ENCODE data around the gene KRT80. TPM values are rescaled to one million over a fixed set of nuclear protein-coding genes. Genes with fewer than 3 reads are reported as not detected.

Gene KRT80
- total RNA-seq, 5 donors from 2014 or later (not counting 1 experiment from before 2014, with no cell fraction given), result 0.09 to 0.12 TPM; not detected in 3

GRCh38 chr12:52155048-52155868 is 36.6 kb downstream of the KRT80 start:
- DNase-seq (peak in 33 of 35 experiments; percentile 21 to 76 (median 55)), ATAC-seq (replicated peaks in 1 of 4) (peak; percentile 58 to 85 (median 67))
- peaks cover 0 to 16% of the 10 kb centered on the region in 2 experiments for H3K27me3 ChIP-seq (replicated peaks in 1 of 2; ENCODE audit: control insufficient read depth in 2 of 2, extremely low read depth in 1 of 2, insufficient read depth in 2 of 2, low read length in 1 of 2)
- Mint-ChIP-seq H3K27ac (peak overlapping the region; percentile 78 to 87), H3K36me3 (no peaks in the 10 kb centered on the region), H3K4me1 (peaks cover 23 to 57% (median 39%) of the 10 kb centered on the region in 3 donors), H3K9me3 (no peaks in the 10 kb centered on the region), H3K4me3 (peak overlapping the region in 1 of 3 donors; percentile 58), H3K27me3 (peaks cover 0 to 5% of the 10 kb centered on the region in 2 donors)
- no peak overlapping the region for H3K4me3 ChIP-seq (ENCODE audit: control insufficient read depth in 1 of 2, extremely low read depth in 1 of 2, low read length in 1 of 2)
- no peaks in the 10 kb centered on the region for H3K9me3 ChIP-seq
- POLR2A ChIA-PET, result interaction anchor here in 1 of 2 donors (1.0 kb wide), 1 partner anchor 31 kb away, joined by 5 read pairs; no protein-coding TSS in a partner anchor
- WGBS (ENCODE audit: insufficient coverage), result no CpG with 5 or more reads among the region's 8 CpGs
- H3K27ac ChIP-seq (ENCODE audit: low read length), result peak overlapping the region; percentile 91
- peaks cover 18 to 49% of the 10 kb centered on the region in 2 experiments for H3K4me1 ChIP-seq (ENCODE audit: control insufficient read depth in 1 of 2, extremely low read depth in 1 of 2, insufficient read depth in 2 of 2, low read length in 2 of 2)
- H3K36me3 ChIP-seq (ENCODE audit: control insufficient read depth in 2 of 2, extremely low read depth in 1 of 2, insufficient read depth in 1 of 2, low read length in 1 of 2), result no peaks in the 10 kb centered on the region
- CTCF ChIA-PET, result interaction anchor here (0.5 to 1.6 kb wide), 7 partner anchors 123 to 725 kb away, joined by 3 to 12 read pairs (median 3); no protein-coding TSS in a partner anchor

- Histone ChIP-seq H3K9me3 (no peaks in the 10 kb centered on the region), H3K36me3 (ENCODE audit: control insufficient read depth in 2 of 2, extremely low read depth in 1 of 2, insufficient read depth in 1 of 2, low read length in 1 of 2) (no peaks in the 10 kb centered on the region), H3K27ac (ENCODE audit: low read length) (no peak overlapping the region), H3K27me3 (replicated peaks in 1 of 2; ENCODE audit: control insufficient read depth in 2 of 2, extremely low read depth in 1 of 2, insufficient read depth in 2 of 2, low read length in 1 of 2) (peaks cover 0 to 23% of the 10 kb centered on the region in 2 experiments), H3K4me3 (ENCODE audit: control insufficient read depth in 1 of 2, extremely low read depth in 1 of 2, low read length in 1 of 2) (no peak overlapping the region), H3K4me1 (ENCODE audit: control insufficient read depth in 1 of 2, extremely low read depth in 1 of 2, insufficient read depth in 2 of 2, low read length in 2 of 2) (peaks cover 18 to 49% of the 10 kb centered on the region in 2 experiments)
- 96% methylated on average over 3 of the region's 5 CpGs for WGBS (ENCODE audit: insufficient coverage)
- ATAC-seq (replicated peaks in 1 of 4) (no peak), DNase-seq (no peak)
- CTCF ChIA-PET, result no interaction called here
- Mint-ChIP-seq H3K27me3 (peaks cover 0 to 5% of the 10 kb centered on the region in 2 donors), H3K4me3 (no peak overlapping the region), H3K27ac (peak overlapping the region in 1 of 2 donors; percentile 52), H3K36me3 (no peaks in the 10 kb centered on the region), H3K9me3 (no peaks in the 10 kb centered on the region), H3K4me1 (peaks cover 23 to 55% (median 39%) of the 10 kb centered on the region in 3 donors)
- POLR2A ChIA-PET, result no interaction called here
Measured at GRCh38 chr12:52152905-52153317, 38.9 kb downstream of the KRT80 start.

GRCh38 chr12:52151837-52152783 is 39.7 kb downstream of the KRT80 start:
- Mint-ChIP-seq H3K36me3 (no peaks in the 10 kb centered on the region), H3K9me3 (no peaks in the 10 kb centered on the region), H3K4me1 (peaks cover 23 to 52% (median 37%) of the 10 kb centered on the region in 3 donors), H3K27me3 (peaks cover 0 to 5% of the 10 kb centered on the region in 2 donors), H3K27ac (peak overlapping the region; percentile 28 to 52), H3K4me3 (peak overlapping the region; percentile 6 to 60 (median 46))
- DNase-seq, result peak; percentile 21 to 85 (median 66)
- no peak overlapping the region for H3K27ac ChIP-seq (ENCODE audit: low read length)
- ATAC-seq (replicated peaks in 1 of 4), result peak; percentile 75 to 81 (median 78)
- H3K4me1 ChIP-seq (ENCODE audit: control insufficient read depth in 1 of 2, extremely low read depth in 1 of 2, insufficient read depth in 2 of 2, low read length in 2 of 2), result peaks cover 18 to 48% of the 10 kb centered on the region in 2 experiments
- H3K36me3 ChIP-seq (ENCODE audit: control insufficient read depth in 2 of 2, extremely low read depth in 1 of 2, insufficient read depth in 1 of 2, low read length in 1 of 2), result no peaks in the 10 kb centered on the region
- peaks cover 0 to 23% of the 10 kb centered on the region in 2 experiments for H3K27me3 ChIP-seq (replicated peaks in 1 of 2; ENCODE audit: control insufficient read depth in 2 of 2, extremely low read depth in 1 of 2, insufficient read depth in 2 of 2, low read length in 1 of 2)
- CTCF ChIA-PET, result interaction anchor here in 1 of 2 donors (0.5 to 1.4 kb wide), 2 partner anchors 177 to 780 kb away, joined by 3 to 7 read pairs; no protein-coding TSS in a partner anchor
- H3K4me3 ChIP-seq (ENCODE audit: control insufficient read depth in 1 of 2, extremely low read depth in 1 of 2, low read length in 1 of 2), result peak overlapping the region in 1 of 2 donors; percentile 13
- H3K9me3 ChIP-seq, result no peaks in the 10 kb centered on the region
- POLR2A ChIA-PET, result no interaction called here
- 9% methylated on average over 50 of the region's 63 CpGs for WGBS (ENCODE audit: insufficient coverage)

- H3K27ac Mint-ChIP-seq, result peak overlapping the region; percentile 28 to 59
- peak overlapping the region; percentile 6 to 60 (median 46) for H3K4me3 Mint-ChIP-seq
- no peaks in the 10 kb centered on the region for H3K9me3 Mint-ChIP-seq
- no peaks in the 10 kb centered on the region for H3K36me3 ChIP-seq (ENCODE audit: control insufficient read depth in 2 of 2, extremely low read depth in 1 of 2, insufficient read depth in 1 of 2, low read length in 1 of 2)
- DNase-seq, result no peak
- H3K9me3 ChIP-seq, result no peaks in the 10 kb centered on the region
- H3K4me1 Mint-ChIP-seq, result peaks cover 21 to 43% (median 29%) of the 10 kb centered on the region in 3 donors
- no peak for ATAC-seq (replicated peaks in 1 of 4)
- ChIA-PET CTCF (interaction anchor here (0.5 to 1.5 kb wide), 3 partner anchors 176 to 781 kb away, joined by 3 to 7 read pairs (median 5); no protein-coding TSS in a partner anchor), POLR2A (no interaction called here)
- no peaks in the 10 kb centered on the region for H3K36me3 Mint-ChIP-seq
- H3K27me3 ChIP-seq (replicated peaks in 1 of 2; ENCODE audit: control insufficient read depth in 2 of 2, extremely low read depth in 1 of 2, insufficient read depth in 2 of 2, low read length in 1 of 2), result peaks cover 0 to 23% of the 10 kb centered on the region in 2 experiments
- peaks cover 0 to 5% of the 10 kb centered on the region in 2 donors for H3K27me3 Mint-ChIP-seq
- 82% methylated on average over 3 of the region's 10 CpGs for WGBS (ENCODE audit: insufficient coverage)
- H3K27ac ChIP-seq (ENCODE audit: low read length), result no peak overlapping the region
- peaks cover 14 to 40% of the 10 kb centered on the region in 2 experiments for H3K4me1 ChIP-seq (ENCODE audit: control insufficient read depth in 1 of 2, extremely low read depth in 1 of 2, insufficient read depth in 2 of 2, low read length in 2 of 2)
- no peak overlapping the region for H3K4me3 ChIP-seq (ENCODE audit: control insufficient read depth in 1 of 2, extremely low read depth in 1 of 2, low read length in 1 of 2)
Measured at GRCh38 chr12:52151153-52151836, 40.5 kb downstream of the KRT80 start.

GRCh38 chr12:52149651-52150241 is 42.1 kb downstream of the KRT80 start:
- peaks cover 0 to 20% of the 10 kb centered on the region in 2 experiments for H3K27me3 ChIP-seq (replicated peaks in 1 of 2; ENCODE audit: control insufficient read depth in 2 of 2, extremely low read depth in 1 of 2, insufficient read depth in 2 of 2, low read length in 1 of 2)
- ATAC-seq (replicated peaks in 1 of 4), result no peak
- no peak overlapping the region for H3K4me3 Mint-ChIP-seq
- H3K9me3 ChIP-seq, result no peaks in the 10 kb centered on the region
- no peak for DNase-seq
- no peaks in the 10 kb centered on the region for H3K9me3 Mint-ChIP-seq
- peaks cover 0 to 25% of the 10 kb centered on the region in 2 experiments for H3K4me1 ChIP-seq (ENCODE audit: control insufficient read depth in 1 of 2, extremely low read depth in 1 of 2, insufficient read depth in 2 of 2, low read length in 2 of 2)
- H3K36me3 Mint-ChIP-seq, result no peaks in the 10 kb centered on the region
- H3K36me3 ChIP-seq (ENCODE audit: control insufficient read depth in 2 of 2, extremely low read depth in 1 of 2, insufficient read depth in 1 of 2, low read length in 1 of 2), result no peaks in the 10 kb centered on the region
- 91% methylated on average over 5 of the region's 5 CpGs for WGBS (ENCODE audit: insufficient coverage)
- H3K4me1 Mint-ChIP-seq, result peaks cover 7 to 28% (median 14%) of the 10 kb centered on the region in 3 donors
- ChIA-PET CTCF (interaction anchor here in 1 of 2 donors (0.6 to 1.5 kb wide), 2 partner anchors 178 to 740 kb away, joined by 5 read pairs; no protein-coding TSS in a partner anchor), POLR2A (no interaction called here)
- H3K27ac Mint-ChIP-seq, result no peak overlapping the region
- H3K27me3 Mint-ChIP-seq, result peaks cover 0 to 5% of the 10 kb centered on the region in 2 donors
- no peak overlapping the region for H3K4me3 ChIP-seq (ENCODE audit: control insufficient read depth in 1 of 2, extremely low read depth in 1 of 2, low read length in 1 of 2)
- H3K27ac ChIP-seq (ENCODE audit: low read length), result no peak overlapping the region

All from T-cell (primary cell).